Hepatocyte (in vitro differentiated cells): ENCODE data around the gene CCNB1.

Source experiments
- EZH2 ChIP-seq: fragments of 200-600 bp; sonication (generic); IDR thresholded peaks from 2 replicates; pipeline ENCODE4 v1.6.1; 2016; ENCODE audit warnings: antibody characterized with exemption, mild to moderate bottlenecking, borderline replicate concordance
- TF ChIP-seq, protein P1 (sequence below): fragments of 200-600 bp; sonication (generic); IDR thresholded peaks from 2 replicates; pipeline ENCODE4 v1.5.1; 2016; ENCODE audit warnings: antibody characterized with exemption, mild to moderate bottlenecking; ENCODE audit not compliant: poor library complexity

DNA sequence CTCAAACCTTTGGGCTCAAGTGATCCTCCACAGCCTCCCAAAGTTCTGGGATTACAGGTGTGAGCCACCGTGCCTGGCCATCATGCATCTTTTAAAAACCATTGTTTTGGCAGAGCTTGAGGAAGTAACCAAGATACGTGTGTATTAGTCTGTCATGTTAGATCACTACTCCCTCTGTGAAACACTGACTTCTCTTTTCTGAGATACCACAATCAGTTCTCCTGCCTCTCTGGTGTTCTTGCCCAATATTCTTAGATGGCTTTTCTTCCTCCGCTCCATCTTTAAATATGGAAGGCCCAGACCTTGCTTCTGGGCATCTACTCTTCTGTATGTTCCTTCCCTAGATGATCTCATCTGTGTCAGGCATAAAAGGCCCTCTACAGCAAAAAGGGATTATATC lies 14.2 kb upstream of the CCNB1 start:
- no peak for TF ChIP-seq EZH2
- TF ChIP-seq, protein P1, sequence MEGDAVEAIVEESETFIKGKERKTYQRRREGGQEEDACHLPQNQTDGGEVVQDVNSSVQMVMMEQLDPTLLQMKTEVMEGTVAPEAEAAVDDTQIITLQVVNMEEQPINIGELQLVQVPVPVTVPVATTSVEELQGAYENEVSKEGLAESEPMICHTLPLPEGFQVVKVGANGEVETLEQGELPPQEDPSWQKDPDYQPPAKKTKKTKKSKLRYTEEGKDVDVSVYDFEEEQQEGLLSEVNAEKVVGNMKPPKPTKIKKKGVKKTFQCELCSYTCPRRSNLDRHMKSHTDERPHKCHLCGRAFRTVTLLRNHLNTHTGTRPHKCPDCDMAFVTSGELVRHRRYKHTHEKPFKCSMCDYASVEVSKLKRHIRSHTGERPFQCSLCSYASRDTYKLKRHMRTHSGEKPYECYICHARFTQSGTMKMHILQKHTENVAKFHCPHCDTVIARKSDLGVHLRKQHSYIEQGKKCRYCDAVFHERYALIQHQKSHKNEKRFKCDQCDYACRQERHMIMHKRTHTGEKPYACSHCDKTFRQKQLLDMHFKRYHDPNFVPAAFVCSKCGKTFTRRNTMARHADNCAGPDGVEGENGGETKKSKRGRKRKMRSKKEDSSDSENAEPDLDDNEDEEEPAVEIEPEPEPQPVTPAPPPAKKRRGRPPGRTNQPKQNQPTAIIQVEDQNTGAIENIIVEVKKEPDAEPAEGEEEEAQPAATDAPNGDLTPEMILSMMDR: no peak
